B cell (primary cell): ENCODE results near the gene CHIT1. TPM values are rescaled to one million over a fixed set of nuclear protein-coding genes. Genes with fewer than 3 reads are reported as not detected.

Experiments used
- ATAC-seq: fragments of 200-7000 bp; cut with Tn5 transposase; one replicate; pipeline ENCODE4 v1.10.0; 2021; ENCODE audit warnings: low read depth, mild to moderate bottlenecking, moderate number of reproducible peaks, moderate library complexity
- CTCF ChIA-PET: fragments of 350-600 bp; sonication (Branson Sonifier 250); formaldehyde crosslinking; loops from one replicate; lab custom pipeline; 2021; ENCODE audit warnings: antibody characterized with exemption, inconsistent platforms; lab: Charles Lee
- POLR2A ChIA-PET: fragments of 350-600 bp; sonication (Branson Sonifier 250); formaldehyde crosslinking; loops from one replicate; lab custom pipeline; 2021; ENCODE audit warnings: antibody characterized with exemption; lab: Charles Lee
- DNase-seq: peaks from one replicate; pipeline ENCODE4 v3.0.0; 2013
- H2AFZ ChIP-seq: 2 replicates; pipeline ENCODE4 v1.6.1; 2012; ENCODE audit warnings: mild to moderate bottlenecking, low read depth, low read length; ENCODE audit not compliant: insufficient read depth, poor library complexity, severe bottlenecking
- H3K27ac ChIP-seq, 2 donors: 1 replicate in 1 of 2; 2 replicates in 1 of 2; pipeline ENCODE4 v1.5.1; 2012 to 2013; ENCODE audit warnings: low read length in 2 of 2, mild to moderate bottlenecking in 2 of 2, moderate library complexity in 1 of 2
- H3K27me3 ChIP-seq, 4 experiments: fragments of 200-600 bp in 1 of 4; sonication (generic) in 1 of 4; replicated peaks in 1 of 4; 1 replicate in 2 of 4; 2 replicates in 2 of 4; pipeline versions ENCODE4 v1.6.1 to v1.7.0; 2013 to 2016; ENCODE audit warnings: low read length in 3 of 4, mild to moderate bottlenecking in 2 of 4, mixed read lengths in 1 of 4, moderate library complexity in 1 of 4; ENCODE audit not compliant: insufficient read depth in 4 of 4, control insufficient read depth in 3 of 4; ENCODE audit errors: control extremely low read depth in 1 of 4
- H3K36me3 ChIP-seq, 2 experiments: replicated peaks in 1 of 2; 1 replicate in 1 of 2; 2 replicates in 1 of 2; pipeline versions ENCODE4 v1.6.1 to v1.7.1; 2013; ENCODE audit warnings: low read length in 1 of 2; ENCODE audit not compliant: insufficient read depth in 2 of 2, control insufficient read depth in 1 of 2; ENCODE audit errors: control extremely low read depth in 1 of 2, extremely low read depth in 1 of 2
- H3K4me1 ChIP-seq, 2 donors: fragments of 200-600 bp in 1 of 2; sonication (generic) in 1 of 2; 1 replicate in 1 of 2; 2 replicates in 1 of 2; pipeline versions ENCODE4 v1.5.1 to v1.6.1; 2013 to 2017; ENCODE audit warnings: low read length in 2 of 2; ENCODE audit not compliant: control insufficient read depth in 2 of 2, insufficient read depth in 2 of 2
- H3K4me2 ChIP-seq: replicated peaks from 2 replicates; pipeline ENCODE3; 2012; ENCODE audit warnings: mild to moderate bottlenecking, low read depth, low read length; ENCODE audit not compliant: poor library complexity, severe bottlenecking
- H3K4me3 ChIP-seq, 5 experiments: fragments of 200-600 bp in 1 of 5; sonication (generic) in 1 of 5; 1 replicate in 3 of 5; 2 replicates in 2 of 5; pipeline versions ENCODE4 v1.5.1 to v1.7.0; 2011 to 2016; ENCODE audit warnings: low read length in 4 of 5, mild to moderate bottlenecking in 4 of 5, low read depth in 2 of 5, control low read depth in 1 of 5, moderate library complexity in 1 of 5; ENCODE audit not compliant: insufficient read depth in 1 of 5; ENCODE audit errors: control extremely low read depth in 1 of 5, extremely low read depth in 1 of 5
- H3K79me2 ChIP-seq: fragments of 200-600 bp; sonication (generic); one replicate; pipeline ENCODE4 v1.6.0; 2016; ENCODE audit warnings: low read length; ENCODE audit not compliant: control insufficient read depth, insufficient read depth
- H3K9ac ChIP-seq: fragments of 200-600 bp; sonication (generic); 2 replicates; pipeline ENCODE4 v1.6.1; 2017; ENCODE audit warnings: mild to moderate bottlenecking, low read length, moderate library complexity
- H3K9me3 ChIP-seq, 3 donors: one replicate each; pipeline versions ENCODE4 v1.6.1 to v1.7.1; 2013; ENCODE audit warnings: low read length in 2 of 3; ENCODE audit not compliant: control insufficient read depth in 2 of 3, insufficient read depth in 1 of 3; ENCODE audit errors: control extremely low read depth in 1 of 3
- H4K20me1 ChIP-seq: 2 replicates; pipeline ENCODE4 v1.6.0; 2012; ENCODE audit warnings: mild to moderate bottlenecking, low read length; ENCODE audit not compliant: insufficient read depth, control insufficient read depth, poor library complexity, severe bottlenecking
- H3K27ac Mint-ChIP-seq: one replicate; pipeline ENCODE4 v1.8.0; 2021; ENCODE audit warnings: mixed read lengths
- H3K27me3 Mint-ChIP-seq: one replicate; pipeline ENCODE4 v1.8.0; 2021; ENCODE audit warnings: mixed read lengths
- H3K4me1 Mint-ChIP-seq: one replicate; pipeline ENCODE4 v1.8.0; 2021; ENCODE audit warnings: mixed read lengths
- H3K4me3 Mint-ChIP-seq: one replicate; pipeline ENCODE4 v1.8.0; 2021; ENCODE audit warnings: mixed read lengths
- H3K9me3 Mint-ChIP-seq: one replicate; pipeline ENCODE4 v1.8.0; 2022; ENCODE audit warnings: mixed read lengths; ENCODE audit not compliant: insufficient read depth
- CTCF ChIP-seq: fragments of 200-600 bp; IDR thresholded peaks from one replicate; pipeline ENCODE4 v1.8.0; 2022; ENCODE audit warnings: antibody characterized with exemption, mild to moderate bottlenecking
- EZH2 ChIP-seq: IDR thresholded peaks from 2 replicates; pipeline ENCODE4 v1.6.1; 2012; ENCODE audit warnings: borderline replicate concordance, low read depth, mild to moderate bottlenecking, moderate library complexity, low read length; ENCODE audit not compliant: insufficient read depth, poor library complexity, severe bottlenecking
- WGBS: methylation state at CpG from one replicate; pipeline ENCODE4 v1.1.5; 2013; ENCODE audit warnings: missing lambda C conversion rate; ENCODE audit not compliant: insufficient coverage; 5-methylcytosine and 5-hydroxymethylcytosine counted together
- intact Hi-C: fragments of 100-400 bp; cut with micrococcal nuclease; formaldehyde crosslinking; loops from one replicate; pipeline ENCODE4 v1.10.0; 2022
- polyA plus RNA-seq: library from polyadenylated mRNA; depleted of rRNA; stranded (reverse); fragments of >200 nt; gene quantifications from 2 replicates; pipeline ENCODE4 v1.2.3, GENCODE V29; 2012
- total RNA-seq, 2 donors: library from RNA; stranded (reverse); fragments of 120-200 nt in 1 of 2; gene quantifications; 1 replicate in 1 of 2; 2 replicates in 1 of 2; pipeline versions ENCODE4 v1.2.3 to v1.2.4, GENCODE V29; 2013 to 2022

Gene CHIT1
- total and polyA plus RNA-seq, 2 donors (not counting 1 experiment from before 2014, with no cell fraction given) = 2.0 to 8.2 TPM

GRCh38 chr1:203200916-203201315, 28.6 kb downstream of the CHIT1 start:
- H2AFZ ChIP-seq = no peak overlapping the region
- ATAC-seq = no peak

More at GRCh38 chr1:203200916-203201315, 28.6 kb downstream of the CHIT1 start:
- no peaks in the 10 kb centered on the region for H3K79me2 ChIP-seq
- no peaks in the 10 kb centered on the region for H3K9me3 ChIP-seq
- CTCF ChIA-PET = interaction anchor here (1.5 kb wide), 1 partner anchor 16 kb away, joined by 7 read pairs; no protein-coding TSS in a partner anchor
- H4K20me1 ChIP-seq = no peaks in the 10 kb centered on the region
- peaks cover 0 to 7% (median 2%) of the 10 kb centered on the region in 4 experiments for H3K27me3 ChIP-seq
- no peak overlapping the region for H3K27ac Mint-ChIP-seq
- intact Hi-C loops = no loop called here
- peaks cover 43% of the 10 kb centered on the region for H3K27me3 Mint-ChIP-seq
- no peak overlapping the region for H3K4me2 ChIP-seq
- H3K4me1 Mint-ChIP-seq = no peaks in the 10 kb centered on the region
- no peak overlapping the region for H3K9ac ChIP-seq
- no peak overlapping the region for H3K4me3 Mint-ChIP-seq
- POLR2A ChIA-PET = no interaction called here
- no peaks in the 10 kb centered on the region for H3K9me3 Mint-ChIP-seq
- no peaks in the 10 kb centered on the region for H3K4me1 ChIP-seq
- no peaks in the 10 kb centered on the region for H3K36me3 ChIP-seq
- DNase-seq = no peak
- WGBS = 64% methylated on average over 1 of the region's 1 CpG
- no peak for TF ChIP-seq EZH2
- no peak for TF ChIP-seq CTCF
- H3K27ac ChIP-seq = no peak overlapping the region
- no peak overlapping the region for H3K4me3 ChIP-seq
